Glutamatergic neuron (in vitro differentiated cells): ENCODE results near the gene STON1. TPM values are rescaled to one million over a fixed set of nuclear protein-coding genes. Genes with fewer than 3 reads are reported as not detected.
"Not testable (repeated sequence)": the region's sequence is repeated elsewhere in the genome, so short reads cannot be mapped to it uniquely, and the experiment has no call there.

Source experiments
- DNase-seq: peaks from one replicate; pipeline ENCODE4 v3.0.0; 2022
- H3K27ac Mint-ChIP-seq: one replicate; pipeline ENCODE4 v1.8.0; 2020; ENCODE audit warnings: mild to moderate bottlenecking, mixed read lengths, inconsistent platforms; ENCODE audit not compliant: unreplicated experiment
- H3K27me3 Mint-ChIP-seq: one replicate; pipeline ENCODE4 v1.8.0; 2020; ENCODE audit warnings: mild to moderate bottlenecking, moderate library complexity, mixed read lengths, inconsistent platforms; ENCODE audit not compliant: unreplicated experiment
- H3K36me3 Mint-ChIP-seq: one replicate; pipeline ENCODE4 v1.8.0; 2020; ENCODE audit warnings: mild to moderate bottlenecking, mixed read lengths, inconsistent platforms; ENCODE audit not compliant: unreplicated experiment
- H3K4me1 Mint-ChIP-seq: one replicate; pipeline ENCODE4 v1.8.0; 2020; ENCODE audit warnings: mild to moderate bottlenecking, low read depth, mixed read lengths, inconsistent platforms; ENCODE audit not compliant: unreplicated experiment
- H3K4me3 Mint-ChIP-seq: one replicate; pipeline ENCODE4 v1.8.0; 2020; ENCODE audit warnings: mild to moderate bottlenecking, mixed read lengths, inconsistent platforms; ENCODE audit not compliant: unreplicated experiment
- H3K9me3 Mint-ChIP-seq: one replicate; pipeline ENCODE4 v1.8.0; 2020; ENCODE audit warnings: mild to moderate bottlenecking, moderate library complexity, mixed read lengths, inconsistent platforms; ENCODE audit not compliant: unreplicated experiment
- total RNA-seq: library from RNA; stranded (reverse); fragmentation: NEBNext Ultra II Directional; extraction: Animal tissue kit (Norgen Biotek cat#: 25700); gene quantifications from one replicate; pipeline ENCODE4 v1.2.1, GENCODE V29; 2021; ENCODE audit not compliant: unreplicated experiment
- TF ChIP-seq, protein P1 (sequence below): fragments of 200-600 bp; sonication (generic); IDR thresholded peaks from one replicate; pipeline ENCODE4 v1.5.0; 2021; ENCODE audit not compliant: partially characterized antibody, unreplicated experiment

The STON1 gene
- total RNA-seq, 1 donor from 2014 or later: 4.2 TPM

DNA sequence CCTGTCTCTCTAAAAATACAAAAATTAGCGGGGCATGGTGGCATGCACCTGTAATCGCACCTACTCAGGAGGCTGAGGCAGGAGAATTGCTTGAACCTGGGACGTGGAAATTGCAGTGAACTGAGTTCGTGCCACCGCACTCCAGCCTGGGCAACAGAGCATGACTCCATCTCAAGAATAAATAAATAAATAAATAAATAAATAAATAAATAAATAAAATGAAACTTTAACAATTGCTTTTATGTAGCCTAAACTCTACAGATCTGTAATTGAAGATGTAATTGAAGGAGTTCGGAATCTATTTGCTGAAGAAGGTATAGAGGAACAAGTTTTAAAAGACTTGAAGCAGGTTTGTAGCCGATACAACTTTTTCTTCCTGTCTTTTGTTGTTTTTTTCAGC, 90.7 kb downstream of the STON1 start:
- Mint-ChIP-seq H3K36me3 (no peaks in the 10 kb centered on the region), H3K27me3 (no peaks in the 10 kb centered on the region), H3K9me3 (peaks cover 1% of the 10 kb centered on the region), H3K4me1 (no peaks in the 10 kb centered on the region), H3K27ac (no peak overlapping the region), H3K4me3 (no peak overlapping the region)
- DNase-seq: no peak
- TF ChIP-seq, protein P1, sequence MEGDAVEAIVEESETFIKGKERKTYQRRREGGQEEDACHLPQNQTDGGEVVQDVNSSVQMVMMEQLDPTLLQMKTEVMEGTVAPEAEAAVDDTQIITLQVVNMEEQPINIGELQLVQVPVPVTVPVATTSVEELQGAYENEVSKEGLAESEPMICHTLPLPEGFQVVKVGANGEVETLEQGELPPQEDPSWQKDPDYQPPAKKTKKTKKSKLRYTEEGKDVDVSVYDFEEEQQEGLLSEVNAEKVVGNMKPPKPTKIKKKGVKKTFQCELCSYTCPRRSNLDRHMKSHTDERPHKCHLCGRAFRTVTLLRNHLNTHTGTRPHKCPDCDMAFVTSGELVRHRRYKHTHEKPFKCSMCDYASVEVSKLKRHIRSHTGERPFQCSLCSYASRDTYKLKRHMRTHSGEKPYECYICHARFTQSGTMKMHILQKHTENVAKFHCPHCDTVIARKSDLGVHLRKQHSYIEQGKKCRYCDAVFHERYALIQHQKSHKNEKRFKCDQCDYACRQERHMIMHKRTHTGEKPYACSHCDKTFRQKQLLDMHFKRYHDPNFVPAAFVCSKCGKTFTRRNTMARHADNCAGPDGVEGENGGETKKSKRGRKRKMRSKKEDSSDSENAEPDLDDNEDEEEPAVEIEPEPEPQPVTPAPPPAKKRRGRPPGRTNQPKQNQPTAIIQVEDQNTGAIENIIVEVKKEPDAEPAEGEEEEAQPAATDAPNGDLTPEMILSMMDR: no peak

DNA sequence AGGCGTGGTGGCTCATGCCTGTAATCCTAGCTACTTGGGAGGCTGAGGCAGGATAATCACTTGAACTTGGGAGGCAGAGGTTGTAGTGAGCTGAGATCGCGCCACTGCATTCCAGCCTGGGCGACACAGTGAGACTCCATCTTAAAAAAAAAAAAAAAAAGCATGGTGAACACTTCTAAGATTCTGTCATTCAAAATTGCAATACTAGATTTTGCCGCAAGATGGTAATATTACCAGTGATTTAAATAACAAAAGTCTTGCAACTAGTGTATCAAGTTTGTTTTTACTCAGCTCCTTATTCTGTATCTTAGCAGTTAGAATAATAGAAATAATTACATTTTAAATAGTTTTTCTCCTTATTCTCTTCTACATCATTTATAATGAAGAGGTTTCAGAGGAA, 92.7 kb downstream of the STON1 start:
- H3K27me3 Mint-ChIP-seq, H3K4me3 Mint-ChIP-seq, DNase-seq, H3K4me1 Mint-ChIP-seq, H3K36me3 Mint-ChIP-seq, H3K27ac Mint-ChIP-seq, H3K9me3 Mint-ChIP-seq: not testable (repeated sequence)

DNA sequence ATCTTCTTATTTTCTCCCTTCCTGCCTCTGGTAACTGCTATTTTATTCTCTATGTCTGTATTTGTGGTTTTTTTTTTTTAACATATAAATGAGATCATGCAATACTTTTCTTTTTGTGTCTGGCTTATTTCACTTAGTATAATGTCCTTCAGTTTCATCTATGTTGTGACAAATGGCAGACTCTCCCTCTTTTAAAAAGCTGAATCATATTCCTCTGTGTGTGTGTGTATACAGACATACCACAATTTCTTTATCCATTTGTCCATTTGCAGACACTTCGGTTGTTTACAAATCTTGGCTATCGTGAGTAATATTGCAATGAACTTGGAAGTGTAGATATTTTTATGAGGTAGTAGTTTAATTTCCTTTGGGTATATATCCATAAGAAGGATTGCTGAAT, 94.7 kb downstream of the STON1 start:
- TF ChIP-seq, protein P1: no peak
- Mint-ChIP-seq H3K27ac (no peak overlapping the region), H3K36me3 (peaks cover 6% of the 10 kb centered on the region), H3K4me3 (no peak overlapping the region), H3K27me3 (no peaks in the 10 kb centered on the region), H3K4me1 (no peaks in the 10 kb centered on the region), H3K9me3 (peaks cover 1% of the 10 kb centered on the region)
- DNase-seq: no peak

DNA sequence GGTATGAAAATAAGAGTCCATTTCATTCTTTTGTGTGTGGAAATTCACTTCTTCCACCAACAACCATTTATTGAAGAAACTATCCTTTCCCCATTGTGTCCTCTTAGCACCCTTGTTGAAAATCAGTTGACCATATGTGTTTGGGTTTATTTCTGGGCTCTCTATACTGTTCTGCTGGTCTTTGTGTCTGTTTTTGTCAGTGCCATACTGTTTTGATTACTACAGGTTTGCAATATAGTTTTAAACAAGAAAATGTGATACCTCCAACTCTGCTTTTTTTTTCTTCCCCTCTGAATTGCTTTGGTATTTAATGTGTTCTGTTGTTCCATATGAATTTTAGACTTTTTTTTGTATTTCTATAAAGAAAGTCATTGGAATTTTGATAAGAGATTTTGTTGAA, 96.1 kb downstream of the STON1 start:
- TF ChIP-seq, protein P1: no peak
- Mint-ChIP-seq H3K9me3 (peaks cover 1% of the 10 kb centered on the region), H3K4me3 (no peak overlapping the region), H3K27ac (no peak overlapping the region), H3K36me3 (peaks cover 6% of the 10 kb centered on the region), H3K4me1 (no peaks in the 10 kb centered on the region), H3K27me3 (no peaks in the 10 kb centered on the region)
- no peak for DNase-seq

DNA sequence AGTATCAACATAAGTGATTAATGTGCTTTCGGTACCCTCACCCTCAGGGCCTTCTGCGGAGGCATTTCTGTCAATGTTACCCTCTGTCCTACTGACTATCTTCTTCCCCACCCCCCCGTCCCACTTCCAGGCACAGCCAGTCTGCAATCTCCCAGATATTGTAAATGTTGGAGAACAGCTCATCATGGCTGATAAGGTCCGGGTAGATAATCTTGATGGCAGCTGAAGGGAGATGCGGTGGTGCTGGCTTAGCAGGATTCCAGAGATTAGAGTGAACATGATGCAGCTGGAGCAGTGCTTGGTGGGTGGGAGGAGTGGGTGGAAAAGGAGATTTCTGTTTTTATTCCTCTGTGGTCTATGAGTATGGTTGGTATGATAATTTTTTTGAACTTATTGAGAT, 103.2 kb downstream of the STON1 start:
- no peak for DNase-seq
- Mint-ChIP-seq H3K4me1 (no peaks in the 10 kb centered on the region), H3K27me3 (no peaks in the 10 kb centered on the region), H3K36me3 (peaks cover 5% of the 10 kb centered on the region), H3K4me3 (no peak overlapping the region), H3K27ac (no peak overlapping the region), H3K9me3 (no peaks in the 10 kb centered on the region)
- TF ChIP-seq, protein P1: no peak

DNA sequence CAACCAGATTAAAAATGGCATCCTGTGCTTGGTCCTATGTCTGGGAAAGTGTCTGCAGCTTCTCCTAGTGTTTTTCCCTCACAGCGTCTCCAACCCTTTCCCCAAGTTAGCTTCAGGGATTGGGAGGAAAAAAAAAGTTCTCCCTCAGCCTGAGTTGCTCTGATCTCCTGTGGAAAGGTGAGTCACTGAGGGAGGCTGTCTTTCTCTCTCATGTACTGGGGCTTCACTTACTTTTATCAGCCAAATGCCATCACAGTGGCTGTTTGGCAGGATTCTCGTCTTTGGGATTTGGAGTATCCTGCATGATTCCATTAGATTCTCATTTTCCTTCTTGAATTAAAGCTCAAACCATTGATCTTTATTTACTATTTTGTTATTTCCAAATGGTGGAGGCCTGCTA, 105.8 kb downstream of the STON1 start:
- Mint-ChIP-seq H3K9me3 (no peaks in the 10 kb centered on the region), H3K4me1 (no peaks in the 10 kb centered on the region), H3K36me3 (peaks cover 10% of the 10 kb centered on the region), H3K27ac (no peak overlapping the region), H3K4me3 (no peak overlapping the region), H3K27me3 (no peaks in the 10 kb centered on the region)
- TF ChIP-seq, protein P1: no peak
- no peak for DNase-seq
